HUDEP-2 (cell line): ENCODE data around the gene ABLIM1.

ENCODE experiments used
- DNase-seq, 76 experiments: peaks; one replicate each; lab custom pipeline; 2025; ENCODE audit not compliant: unreplicated experiment in 76 of 76; lab: John Stamatoyannopoulos, UW

ABLIM1 gene

DNA sequence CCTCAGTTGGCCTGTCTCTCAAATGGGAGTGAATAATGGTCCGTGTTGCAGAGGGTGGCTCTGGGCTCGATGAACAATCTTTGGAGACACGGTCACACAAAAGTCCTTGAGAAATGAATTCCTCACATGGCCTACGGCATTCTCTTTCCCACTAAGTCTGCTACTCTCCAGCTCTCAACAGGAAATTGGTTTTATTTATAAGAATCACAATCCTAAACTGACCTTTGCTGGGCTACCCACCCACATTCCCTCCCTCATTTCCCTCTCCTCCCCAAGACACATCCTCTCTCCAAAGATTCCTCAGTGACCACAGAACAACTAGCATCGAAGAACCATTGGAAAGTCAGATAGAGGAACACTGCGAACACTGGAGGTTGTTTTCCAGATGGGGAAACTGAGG, 258.5 kb downstream of the ABLIM1 start:
- DNase-seq = no peak

DNA sequence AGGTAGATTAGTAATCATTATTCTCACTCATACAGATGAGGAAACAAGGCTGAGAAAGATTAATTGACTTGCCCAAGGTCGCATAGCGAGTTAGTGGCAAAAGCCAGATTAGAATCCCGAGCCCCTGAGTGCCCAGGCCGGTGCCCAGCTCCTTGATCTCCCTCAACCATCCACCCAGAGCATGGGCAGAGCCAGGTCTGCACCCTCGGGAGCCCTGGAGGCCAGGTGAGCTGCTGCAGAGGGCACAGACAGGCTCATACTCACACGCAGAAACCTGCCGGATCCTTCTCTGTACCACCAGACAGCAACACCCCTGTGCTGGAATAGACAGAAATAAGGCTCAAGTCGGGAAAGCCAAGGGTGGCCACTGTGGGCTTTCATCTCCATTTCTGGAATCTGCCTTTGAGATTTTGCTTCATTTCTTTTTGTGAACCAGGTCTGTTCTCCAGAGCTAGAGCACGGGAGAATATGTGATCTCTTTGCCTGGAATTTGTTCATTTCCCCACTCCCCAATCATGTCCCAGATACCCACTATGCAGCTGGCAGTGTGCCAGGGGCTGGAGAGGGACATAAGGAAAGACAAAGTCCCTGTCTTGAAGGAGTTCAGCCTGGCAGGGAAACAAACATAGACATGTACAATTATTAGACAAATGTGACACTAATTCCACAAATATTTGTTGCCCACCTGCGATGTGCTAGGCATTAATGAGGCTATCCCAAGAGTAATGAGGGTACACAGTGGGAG, 259.3 kb downstream of the ABLIM1 start:
- DNase-seq = no peak

DNA sequence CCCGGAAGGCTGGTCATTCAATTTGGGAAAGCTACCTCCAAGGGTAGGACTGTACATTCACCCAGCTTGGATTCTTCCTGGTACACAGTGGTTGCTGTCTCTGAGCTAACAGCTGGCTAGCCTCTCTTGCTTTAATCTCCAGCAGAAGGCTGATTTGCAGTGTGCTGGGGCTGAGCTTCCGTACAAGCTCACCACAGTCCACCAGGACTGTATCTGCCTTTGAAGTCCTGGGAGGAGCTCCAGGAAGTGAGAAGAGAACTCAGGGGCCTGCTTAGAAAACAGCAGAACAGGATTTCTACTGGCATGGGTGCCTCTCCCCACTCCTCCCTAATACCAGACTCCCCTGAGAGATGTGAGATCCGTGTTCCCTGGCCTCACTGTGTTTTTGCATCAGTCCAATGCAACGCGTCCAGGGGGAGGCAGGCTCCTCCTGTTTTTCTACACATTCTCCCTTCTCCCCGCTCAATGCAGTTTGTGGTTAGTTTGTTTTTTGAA, 260.4 kb downstream of the ABLIM1 start:
- DNase-seq = no peak

DNA sequence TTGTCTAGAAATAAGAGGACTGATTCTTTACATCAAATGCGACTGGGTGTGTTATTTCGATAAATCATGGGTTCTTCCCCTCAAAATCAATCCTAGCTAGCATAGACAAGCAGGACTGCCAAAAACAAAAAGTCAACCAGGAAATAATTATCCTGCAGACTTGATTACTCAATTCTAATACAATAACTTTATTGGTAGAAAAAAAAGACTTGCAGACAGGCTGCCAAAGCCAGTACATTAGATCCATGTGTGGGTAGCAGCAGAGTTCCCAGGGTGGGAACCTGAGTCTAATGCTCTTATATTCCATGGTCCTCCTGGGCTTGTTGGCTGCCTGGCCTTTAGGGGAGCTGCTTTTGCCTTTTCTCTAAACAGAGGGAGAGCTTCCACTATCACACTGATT, 261.6 kb downstream of the ABLIM1 start:
- DNase-seq = no peak

DNA sequence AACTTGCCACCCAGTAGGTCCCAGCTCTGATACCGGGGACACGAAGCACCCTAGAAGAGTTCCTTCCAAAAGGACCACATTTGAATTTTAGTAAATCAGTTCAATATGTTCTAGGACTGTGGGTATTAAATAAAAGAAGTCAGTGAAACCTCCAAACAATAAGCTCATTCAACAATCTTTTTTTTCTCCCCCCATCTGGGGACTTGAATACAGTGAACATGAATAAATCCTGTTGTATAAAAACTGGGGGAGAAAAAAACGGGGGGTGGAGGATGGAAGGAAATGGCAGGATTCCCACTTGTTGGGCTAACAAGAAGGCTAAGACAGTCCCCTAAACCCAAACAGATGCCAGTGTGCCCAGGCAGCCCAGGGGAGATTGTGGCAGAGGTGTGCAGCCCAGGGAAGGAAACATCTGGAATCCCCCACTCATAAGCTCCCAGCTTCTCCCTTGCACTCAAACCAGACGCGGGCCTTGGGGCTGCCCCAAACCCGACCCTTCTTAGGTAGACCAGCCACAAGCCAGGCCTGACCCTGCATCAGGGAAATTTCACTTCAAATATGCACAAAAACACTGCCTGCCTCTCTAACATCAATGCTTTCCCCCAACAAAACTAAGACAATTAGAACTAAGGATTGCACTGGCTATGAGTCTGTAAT, 262.6 kb downstream of the ABLIM1 start:
- DNase-seq = no peak

DNA sequence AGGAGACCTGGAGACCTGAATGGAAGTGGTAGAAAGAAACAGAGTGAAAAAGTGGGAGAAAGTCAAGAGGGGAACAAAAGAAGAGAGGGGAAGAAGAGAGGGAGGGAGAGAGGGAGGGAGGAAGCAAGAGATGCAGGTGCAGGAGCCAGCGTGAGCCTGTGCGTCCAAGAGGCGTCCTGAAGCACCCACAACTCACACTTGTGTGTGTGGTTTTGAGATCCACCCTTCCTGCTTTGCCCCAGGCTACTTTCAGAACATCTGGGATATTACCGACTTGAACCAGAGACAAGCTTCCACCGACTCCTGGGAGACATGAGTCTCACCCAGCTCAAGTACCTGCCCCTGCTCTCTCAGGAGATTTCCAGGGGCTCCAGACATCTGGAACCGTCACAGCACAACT, 263.5 kb downstream of the ABLIM1 start:
- no peak for DNase-seq

DNA sequence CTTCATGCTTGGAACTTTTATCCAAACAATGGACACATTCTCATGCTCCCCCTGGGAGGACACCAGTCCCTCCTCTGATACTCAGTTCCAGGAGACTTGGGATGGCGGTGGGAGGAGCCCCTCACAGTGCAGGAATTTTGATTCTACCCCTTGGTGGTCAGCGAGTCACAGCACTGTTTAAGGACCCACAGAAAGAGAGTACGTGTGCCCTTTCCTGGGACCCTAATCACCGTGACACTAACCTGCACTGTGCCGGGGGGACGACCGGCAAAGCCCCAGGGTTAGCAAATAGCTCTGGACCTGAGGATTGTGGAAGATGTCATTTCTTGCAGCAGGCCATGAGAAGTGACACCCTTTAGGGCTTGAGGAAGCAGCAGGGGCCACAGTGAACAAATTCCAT, 264.2 kb downstream of the ABLIM1 start:
- DNase-seq = no peak

DNA sequence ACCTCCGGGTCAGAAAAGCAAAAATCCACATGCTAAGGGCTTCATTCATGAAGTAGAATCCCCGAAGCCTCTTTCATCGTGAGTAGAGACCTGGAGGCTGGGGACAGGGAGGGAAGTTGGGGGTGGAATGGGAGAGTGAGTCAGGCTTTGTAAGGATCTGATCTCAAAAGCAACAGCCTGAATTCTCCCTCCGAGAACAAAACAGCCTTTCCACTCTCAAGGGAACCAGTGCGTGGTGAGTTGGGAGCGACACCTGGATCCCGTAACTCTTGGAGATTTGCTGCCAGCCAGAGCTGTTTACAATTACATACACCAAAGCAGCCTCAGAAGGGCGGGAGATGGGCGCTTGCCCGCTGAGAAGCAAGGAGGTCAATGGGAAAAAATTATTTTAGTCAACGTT, 264.6 kb downstream of the ABLIM1 start:
- no peak for DNase-seq

DNA sequence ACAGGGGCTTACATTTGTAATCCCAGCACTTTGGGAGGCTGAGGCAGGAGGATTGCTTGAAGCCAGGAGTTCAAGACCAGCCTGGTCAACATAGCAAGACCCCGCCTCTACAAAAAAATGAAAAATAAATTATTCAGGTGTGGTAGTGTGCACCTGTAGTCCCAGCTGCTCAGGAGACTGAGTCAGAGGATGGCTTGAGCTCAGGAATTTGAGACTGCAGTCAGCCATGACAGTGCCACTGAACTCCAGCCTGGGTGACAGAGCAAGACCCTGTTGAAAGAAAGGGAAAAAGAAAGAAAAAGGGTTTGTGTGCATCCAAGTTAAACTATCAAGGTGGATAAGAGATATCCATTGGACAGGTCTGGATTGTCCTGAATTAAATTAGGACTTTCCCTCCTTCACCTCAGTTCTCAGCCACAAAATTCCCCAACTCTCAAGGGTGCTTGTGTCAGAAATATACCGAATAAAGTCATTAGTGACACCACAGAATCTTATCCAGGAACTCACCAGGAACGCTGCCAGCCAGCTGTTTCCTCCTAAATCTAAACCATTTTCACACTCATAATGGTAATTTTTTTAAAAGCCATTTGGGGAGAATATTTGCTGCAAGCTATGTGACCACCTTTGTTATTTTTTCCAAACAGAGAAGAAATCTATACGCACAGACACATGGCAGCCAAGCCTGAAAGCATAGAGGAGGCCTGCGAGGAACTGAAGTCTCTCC, 265.8 kb downstream of the ABLIM1 start:
- no peak for DNase-seq

DNA sequence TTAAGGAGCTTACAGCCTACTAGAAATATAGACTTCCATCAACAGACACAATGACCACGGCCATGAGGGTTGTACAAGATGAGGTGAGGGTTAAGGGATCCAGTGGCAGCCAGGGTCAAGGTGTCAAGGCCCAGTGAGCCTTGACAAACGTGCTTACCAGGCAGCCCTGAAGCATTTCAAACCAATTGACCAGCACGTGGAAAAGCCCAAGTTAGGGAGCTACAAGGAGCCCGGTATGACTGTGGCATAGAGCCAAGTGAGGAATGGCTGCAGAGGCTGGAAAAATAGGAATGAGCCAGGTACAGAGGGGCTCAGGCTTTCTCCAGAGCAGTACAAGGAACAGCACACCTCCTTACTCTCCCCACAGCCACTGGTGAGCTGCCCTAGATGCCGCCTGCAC, 266.5 kb downstream of the ABLIM1 start:
- DNase-seq = no peak

DNA sequence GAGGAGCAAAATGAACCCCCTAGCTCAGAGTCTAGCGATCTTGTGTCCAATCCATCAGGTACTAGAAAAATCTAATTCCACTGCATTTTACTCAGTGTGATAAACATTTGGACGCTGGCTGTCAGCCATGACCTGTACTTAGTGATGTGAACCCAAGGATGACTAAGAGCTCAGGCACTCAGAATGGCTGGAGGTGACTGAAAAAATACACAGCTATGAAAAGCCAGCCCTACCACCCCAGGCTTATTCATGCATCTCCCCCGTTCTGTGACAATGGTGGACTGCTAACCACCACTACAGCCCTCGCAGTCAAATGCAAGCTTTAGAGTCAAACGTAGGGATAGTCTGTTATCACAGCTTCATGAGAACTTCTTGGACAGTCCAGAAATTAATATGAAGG, 268.6 kb downstream of the ABLIM1 start:
- no peak for DNase-seq

DNA sequence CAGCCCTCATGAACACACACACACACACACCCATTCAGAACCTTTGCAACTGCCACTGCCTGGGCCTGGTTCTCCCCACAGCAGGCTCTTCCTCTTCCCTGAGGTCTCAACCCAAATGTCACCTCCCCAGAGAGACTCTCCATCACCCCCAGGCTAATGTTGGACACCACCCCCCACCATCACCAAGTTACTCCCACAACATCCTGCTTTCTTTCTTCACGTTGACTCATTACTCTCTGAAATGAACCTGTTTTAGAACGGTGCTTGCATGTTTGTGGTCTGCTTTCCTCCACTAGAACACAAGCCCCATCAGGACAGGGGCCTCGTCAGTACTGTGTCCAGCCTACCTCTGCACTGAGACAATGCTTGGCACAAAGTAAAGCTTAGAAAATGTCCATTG, 269.8 kb downstream of the ABLIM1 start:
- no peak for DNase-seq

DNA sequence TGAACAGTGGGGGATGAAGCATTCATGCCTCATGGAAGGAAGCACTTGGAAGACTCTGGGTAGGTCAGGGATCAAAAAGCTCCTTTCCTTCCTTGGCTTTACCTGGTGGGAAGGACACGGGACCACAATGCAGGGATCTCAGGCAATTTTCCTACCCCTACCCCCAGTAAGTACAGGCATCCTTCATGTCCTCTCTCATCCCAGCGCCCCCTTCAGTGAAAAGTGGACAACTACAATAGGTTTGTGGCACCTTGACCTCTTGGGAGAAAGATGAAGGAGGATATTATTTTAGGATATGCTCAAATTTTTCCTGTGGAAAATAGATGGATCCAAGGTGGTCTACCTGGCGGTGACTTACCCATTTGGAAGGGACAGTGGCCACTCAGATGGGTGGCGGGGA, 270.3 kb downstream of the ABLIM1 start:
- DNase-seq = no peak

DNA sequence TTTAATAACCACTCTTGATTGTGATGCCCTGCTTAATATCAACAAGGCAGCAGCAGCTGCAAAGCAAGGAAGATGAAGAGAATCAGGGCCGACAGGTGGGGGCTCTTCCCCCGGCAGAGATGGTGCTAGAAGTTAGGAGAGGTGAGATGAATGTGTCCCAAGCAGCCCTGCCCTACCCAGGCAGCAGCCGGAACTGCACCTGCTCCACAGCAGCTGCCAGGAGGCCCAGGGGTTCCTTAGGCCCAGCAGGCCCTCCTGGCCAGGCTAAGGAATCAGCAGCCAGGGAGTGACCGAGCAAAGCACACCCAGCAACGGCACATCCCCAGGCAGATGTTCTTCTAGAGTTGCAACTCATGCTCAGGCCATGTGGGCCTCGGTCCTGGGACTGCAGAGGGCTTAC, 271.6 kb downstream of the ABLIM1 start:
- DNase-seq = no peak

DNA sequence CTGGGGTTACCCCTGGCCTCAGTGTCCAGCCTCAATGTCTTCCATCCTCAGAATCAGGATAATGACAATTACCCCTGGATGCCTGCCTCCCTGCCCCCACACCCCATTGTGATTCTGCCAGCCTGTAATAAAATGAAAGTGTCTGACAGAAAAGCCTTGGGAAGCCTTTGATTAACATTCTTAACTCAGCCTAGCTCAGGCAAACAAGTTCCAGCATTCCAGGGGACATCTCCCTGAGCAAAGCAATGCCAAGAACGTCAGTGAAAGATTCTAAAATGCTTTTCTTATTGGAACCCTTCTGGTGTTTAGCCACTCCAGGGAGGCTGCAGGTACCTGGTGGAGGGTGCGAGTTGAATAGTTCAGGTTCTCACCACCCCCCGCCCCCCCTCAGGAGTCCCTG, 272.5 kb downstream of the ABLIM1 start:
- no peak for DNase-seq

DNA sequence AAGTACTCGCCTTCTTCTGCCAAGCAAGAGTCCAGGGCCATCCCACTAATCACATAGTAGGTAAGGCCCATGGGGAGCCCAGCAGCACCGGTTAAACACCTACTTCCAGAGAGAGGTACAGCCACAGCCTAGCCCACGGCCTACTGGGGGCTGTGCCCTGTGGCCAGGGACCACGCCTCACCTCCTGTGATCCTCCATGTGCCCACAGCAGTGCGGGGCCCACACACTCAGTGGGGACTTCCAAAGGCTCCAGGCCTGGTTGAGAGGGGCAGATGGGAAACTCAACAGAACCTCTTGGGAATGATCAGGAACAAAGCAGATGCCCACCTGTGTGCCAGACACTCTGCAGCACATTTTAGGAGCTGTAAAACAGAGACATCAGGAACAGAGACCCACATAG, 273.5 kb downstream of the ABLIM1 start:
- no peak for DNase-seq

DNA sequence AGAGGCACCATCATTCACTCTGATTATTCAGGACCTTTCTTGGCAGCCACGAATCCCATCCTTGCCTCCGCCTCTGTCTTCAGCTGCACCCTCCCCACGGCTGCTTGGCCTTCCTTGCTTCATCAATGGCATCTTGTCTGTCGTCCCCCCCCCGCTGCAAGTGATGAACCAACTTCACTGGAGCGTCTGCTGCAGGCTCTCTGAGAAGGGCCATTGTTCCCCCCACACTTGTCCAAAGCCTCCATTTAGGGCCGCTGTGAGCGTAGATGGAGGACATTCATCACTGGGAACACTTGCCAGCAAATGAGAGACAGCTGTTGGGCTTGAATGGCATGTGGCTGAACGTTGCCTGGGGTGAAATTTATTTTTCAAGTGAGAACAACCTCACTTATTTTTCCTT, 273.9 kb downstream of the ABLIM1 start:
- DNase-seq = no peak
